Endometrial microvascular endothelial cells (primary cell): ENCODE results near the gene TRIM10. TPM values are rescaled to one million over a fixed set of nuclear protein-coding genes. Genes with fewer than 3 reads are reported as not detected.

Experiments
- in situ Hi-C: cut with HindIII; loops from 2 replicates; pipeline ENCODE4 v1.10.0; 2017; ENCODE audit warnings: low sequenced_read_pairs, low pct_unique_long_range_greater_than_20kb; ENCODE audit errors: inconsistent ontology term
- total RNA-seq: library from RNA; depleted of rRNA; stranded (reverse); fragments of >200 nt; gene quantifications from one replicate; pipeline ENCODE4 v1.2.3, GENCODE V29; 2015; ENCODE audit errors: inconsistent ontology term

The TRIM10 gene
- not detected for total RNA-seq

- in situ Hi-C loops, result no loop called here
Observed at GRCh38 chr6:30160785-30161531, at the start of gene TRIM10. Gene TRIM10, minus strand, starts transcription at chr6:30161211. Its CDS starts 353 bp downstream, at chr6:30160858.

DNA sequence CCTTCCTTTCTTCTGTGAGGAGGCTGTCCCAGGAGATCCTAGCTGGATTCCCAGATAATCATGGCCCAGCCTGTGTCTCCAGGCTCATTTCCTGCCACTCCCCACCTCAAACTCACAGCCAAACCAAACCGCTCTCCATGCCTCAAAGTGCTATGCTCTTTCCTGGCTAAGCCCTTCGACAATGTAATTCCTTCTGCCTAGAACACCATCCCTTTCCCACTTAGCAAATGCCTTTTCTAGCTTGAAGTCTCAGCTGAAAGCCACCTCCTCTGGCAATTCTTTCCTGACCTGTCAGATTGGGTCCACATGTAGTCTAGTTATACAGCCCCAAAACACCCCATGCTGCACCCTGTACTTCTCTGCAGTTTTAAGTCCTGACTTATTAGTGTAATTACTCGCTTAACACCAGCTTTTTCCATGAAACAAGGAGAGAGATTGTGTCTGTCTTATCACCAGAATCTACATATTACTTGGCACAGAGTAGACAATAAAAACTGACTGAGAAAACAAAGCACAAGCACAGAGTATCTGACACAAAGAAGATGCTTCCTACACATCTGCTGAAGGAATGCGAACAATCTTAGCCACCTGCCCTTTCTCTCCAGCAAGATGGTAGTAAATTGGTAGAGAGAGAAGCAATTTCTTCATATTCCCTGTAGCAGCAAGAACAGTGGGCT lies 46.7 kb upstream of the TRIM10 start:
- in situ Hi-C loops, result no loop called here

- in situ Hi-C loops, result no loop called here
Observed at GRCh38 chr6:30206799-30207618, 46.0 kb upstream of the TRIM10 start.

DNA sequence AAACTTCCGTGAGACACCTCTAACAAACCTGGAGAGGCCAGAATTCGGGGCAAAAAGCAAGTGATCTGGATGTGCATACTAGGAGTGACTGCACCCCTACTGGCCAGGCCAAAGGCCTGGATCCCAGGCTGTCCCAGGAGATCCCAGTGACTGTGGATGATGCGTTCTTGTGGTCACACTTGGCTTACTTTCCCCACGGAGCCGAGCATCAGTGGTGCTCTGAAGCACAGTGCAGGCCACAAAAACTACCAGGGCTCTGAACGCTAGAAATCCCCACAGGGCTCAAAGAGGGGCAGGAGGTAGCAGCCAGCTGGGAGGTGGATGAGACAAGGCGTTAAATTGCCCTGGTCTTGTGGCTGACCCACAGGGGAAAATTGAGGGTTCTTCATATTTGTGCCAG lies 45.1 kb upstream of the TRIM10 start:
- in situ Hi-C loops, result no loop called here

- in situ Hi-C loops, result no loop called here
Observed at GRCh38 chr6:30204116-30204515, 43.1 kb upstream of the TRIM10 start.

DNA sequence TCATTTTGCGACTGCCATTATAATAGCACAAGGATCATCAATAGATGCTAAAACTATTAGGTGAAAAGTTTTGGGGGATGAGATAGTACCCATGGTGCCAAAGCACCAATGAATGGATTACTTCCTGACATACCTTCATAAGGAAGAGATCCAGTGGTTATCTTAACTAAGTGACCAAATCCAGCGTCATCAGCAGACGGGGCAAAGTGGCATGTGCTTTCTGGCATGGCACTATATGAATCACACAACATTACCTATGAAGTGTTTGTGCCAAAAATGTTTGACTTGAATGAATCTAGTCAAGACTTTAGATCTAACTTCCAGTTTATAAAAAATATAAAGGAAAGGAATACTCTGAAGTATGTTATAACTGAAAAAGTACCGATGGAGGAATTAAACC lies 41.4 kb upstream of the TRIM10 start:
- in situ Hi-C loops, result no loop called here

DNA sequence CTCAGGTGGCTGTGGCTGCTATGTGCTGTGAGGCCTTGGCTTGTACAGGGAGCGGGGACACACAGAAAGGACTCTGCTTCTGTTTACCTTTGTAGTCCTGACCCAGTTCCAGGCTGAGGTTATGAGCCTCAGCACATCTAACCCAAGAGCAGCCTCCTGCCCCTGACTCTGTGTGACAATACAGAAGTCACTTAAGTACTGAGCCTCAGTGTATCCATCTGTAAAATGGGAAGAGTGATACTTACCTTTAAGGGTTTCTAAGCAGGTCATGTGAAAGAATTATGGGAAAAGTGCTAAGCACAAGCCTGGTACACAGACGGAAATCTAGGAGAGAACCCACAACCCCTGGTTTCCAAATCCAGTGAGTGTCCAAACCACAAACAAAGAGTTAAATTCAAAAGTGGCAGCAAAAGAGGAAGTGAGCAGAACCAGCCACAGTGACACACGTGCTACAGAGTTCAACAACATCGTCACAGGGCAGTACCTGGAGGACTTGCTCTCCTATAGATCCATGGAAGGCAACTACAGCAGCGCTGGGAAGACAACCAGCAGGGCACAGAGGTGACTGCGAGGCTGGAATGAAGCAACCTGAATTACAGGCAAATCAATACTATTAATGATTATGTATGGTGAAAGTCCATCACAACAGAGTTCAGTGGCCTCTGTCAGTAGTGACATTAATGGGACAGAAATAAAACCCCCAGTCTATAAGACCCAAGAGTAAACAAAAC lies 39.7 kb upstream of the TRIM10 start:
- in situ Hi-C loops, result no loop called here

- in situ Hi-C loops, result no loop called here
Observed at GRCh38 chr6:30198166-30199084, 37.4 kb upstream of the TRIM10 start.

DNA sequence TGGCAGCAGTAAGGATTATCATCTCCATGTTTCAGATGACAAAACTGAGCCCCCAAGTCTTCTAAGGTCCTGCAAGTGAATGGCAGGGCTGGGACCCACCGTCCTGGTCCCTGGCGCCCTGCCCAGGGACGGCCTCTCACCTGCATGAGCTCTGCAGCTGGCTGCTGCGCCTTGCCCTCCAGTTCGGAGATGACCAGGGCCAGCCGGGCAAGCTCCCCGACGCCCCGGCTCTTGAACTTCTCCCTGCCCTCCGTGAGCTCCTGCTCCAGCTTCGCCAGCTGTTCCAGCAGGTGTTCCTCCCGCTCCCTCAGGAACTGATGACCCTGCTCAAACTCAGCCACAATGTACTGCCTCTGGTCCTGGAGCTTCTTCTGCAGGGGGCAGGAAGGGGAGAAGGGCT lies 35.4 kb upstream of the TRIM10 start:
- in situ Hi-C loops, result no loop called here

DNA sequence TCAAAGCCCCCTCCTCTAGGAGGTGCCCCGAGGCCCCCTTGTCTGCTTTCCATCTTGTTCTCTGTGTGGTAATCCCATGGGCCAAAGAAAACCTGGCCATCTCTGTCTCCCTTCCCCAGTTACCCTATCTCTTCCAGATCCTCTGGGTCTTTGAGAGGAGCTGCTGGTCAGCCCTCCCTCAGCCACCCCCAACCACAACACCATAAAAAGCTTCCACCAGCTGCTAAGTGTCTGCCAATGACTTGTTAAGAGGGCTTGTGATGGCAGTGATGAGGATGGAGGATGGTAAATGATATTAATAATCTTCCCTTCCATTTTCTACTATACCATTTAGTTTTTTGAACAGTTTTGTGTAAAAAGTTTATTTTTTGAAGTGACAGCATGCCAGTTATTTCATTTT lies 34.9 kb upstream of the TRIM10 start:
- in situ Hi-C loops, result no loop called here

DNA sequence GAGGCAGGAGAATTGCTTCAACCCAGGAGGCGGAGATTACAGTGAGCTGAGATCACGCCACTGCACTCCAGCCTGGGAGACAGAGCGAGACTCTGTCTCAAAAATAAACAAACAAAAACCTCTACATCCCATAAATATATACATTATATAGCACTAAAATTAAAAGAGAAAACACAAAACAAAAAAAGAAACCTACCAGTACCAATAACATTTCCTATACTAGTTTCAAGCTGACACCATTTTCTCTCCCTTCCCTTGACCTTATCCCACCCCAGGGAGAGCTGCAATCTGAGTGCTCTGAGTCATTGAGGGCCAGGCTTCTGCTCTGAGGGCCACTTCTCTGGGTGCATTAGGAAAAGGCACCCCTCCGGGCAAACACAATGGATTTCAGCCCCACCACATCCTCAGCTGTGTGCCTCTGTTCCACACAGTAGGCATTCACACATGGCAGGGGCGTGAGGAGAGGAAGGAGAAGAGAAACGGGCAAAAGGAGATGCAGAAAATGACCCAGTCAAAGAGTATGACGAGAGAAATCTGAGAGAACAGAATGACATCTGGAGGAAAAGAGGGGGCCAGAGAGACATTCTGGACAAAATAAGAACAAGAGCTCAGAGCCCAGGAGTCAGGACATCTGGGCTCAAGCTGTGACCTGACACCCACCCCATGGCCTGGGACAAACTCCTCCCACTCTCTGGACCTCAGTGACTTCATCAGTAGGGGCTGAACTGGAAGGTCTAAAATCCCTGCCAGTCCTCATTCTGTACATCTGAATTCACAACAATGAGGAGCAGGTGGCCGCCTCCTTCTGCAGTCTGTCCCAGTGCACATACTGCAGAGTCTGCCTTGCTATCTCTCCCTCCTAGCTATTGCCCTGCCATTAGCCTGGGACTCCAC lies 34.0 kb upstream of the TRIM10 start:
- in situ Hi-C loops, result no loop called here

DNA sequence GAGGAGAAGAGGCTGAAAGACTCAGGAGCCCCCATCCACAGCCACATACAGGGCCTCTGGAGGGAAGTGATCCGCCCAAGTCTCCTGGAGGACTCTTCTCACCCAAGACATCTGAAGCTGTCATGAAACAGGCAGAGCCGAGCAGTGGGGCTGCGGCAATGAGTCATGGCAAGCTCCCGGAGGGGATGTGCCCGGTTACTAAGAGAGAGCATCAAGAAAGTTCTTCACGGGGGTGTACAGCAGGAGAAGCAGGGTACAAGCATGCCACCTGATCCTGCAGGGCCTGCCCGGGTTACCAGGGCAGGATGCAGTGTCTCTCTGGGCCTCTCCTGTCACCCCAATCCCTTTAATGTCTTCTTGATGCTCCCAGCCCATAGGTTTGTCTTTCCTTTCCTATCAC lies 31.1 kb upstream of the TRIM10 start:
- in situ Hi-C loops, result no loop called here

DNA sequence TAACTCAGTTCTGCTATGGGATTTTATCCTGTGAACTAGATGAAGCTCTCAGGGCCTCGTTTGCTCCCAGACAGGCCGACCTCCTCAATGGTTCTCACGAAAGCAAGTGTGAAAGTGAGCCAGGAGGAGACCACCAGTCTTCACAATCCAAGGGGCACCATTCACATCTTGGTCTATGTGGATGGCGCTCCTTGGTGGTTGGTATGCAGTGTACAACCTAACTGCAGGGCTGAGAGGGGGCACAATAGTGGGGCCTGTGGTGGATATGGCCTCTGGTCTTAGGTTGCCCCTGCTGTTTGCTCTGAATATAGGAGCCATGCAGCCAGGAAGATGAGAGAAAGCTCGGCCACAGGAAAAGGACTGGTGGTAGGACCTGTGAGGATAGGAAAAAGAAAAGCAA lies 27.5 kb upstream of the TRIM10 start:
- in situ Hi-C loops, result no loop called here

GRCh38 chr6:30185846-30186484 lies 25.0 kb upstream of the TRIM10 start:
- in situ Hi-C loops, result no loop called here

DNA sequence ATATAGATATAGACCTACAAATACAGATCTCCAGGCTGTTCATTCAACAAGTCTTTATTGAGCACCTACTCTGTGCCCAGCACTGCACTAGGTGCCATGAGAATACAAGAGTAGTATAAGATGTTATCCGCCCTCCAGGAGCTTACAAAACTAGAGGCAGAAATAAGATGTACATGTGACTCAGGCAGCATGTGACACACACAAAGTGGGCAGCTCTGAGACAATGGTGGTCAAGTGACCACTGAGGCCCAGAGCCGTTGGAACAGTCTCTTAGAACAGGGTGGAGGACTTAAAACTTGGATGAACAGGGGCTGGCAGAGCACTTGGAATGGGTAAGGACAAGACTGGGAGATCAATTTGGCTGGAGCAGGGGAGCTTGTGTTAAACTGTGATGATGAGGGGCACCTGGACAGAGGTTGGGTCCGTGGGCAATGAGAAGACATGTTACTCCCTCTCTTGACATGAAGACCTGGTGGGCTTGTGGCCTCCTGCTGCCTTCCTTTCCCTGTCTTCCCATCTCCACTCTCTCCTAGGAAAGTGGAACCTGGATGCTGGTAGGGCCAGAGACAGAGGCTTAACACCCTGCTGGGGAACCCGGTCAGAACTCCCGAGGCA lies 23.5 kb upstream of the TRIM10 start:
- in situ Hi-C loops, result no loop called here

DNA sequence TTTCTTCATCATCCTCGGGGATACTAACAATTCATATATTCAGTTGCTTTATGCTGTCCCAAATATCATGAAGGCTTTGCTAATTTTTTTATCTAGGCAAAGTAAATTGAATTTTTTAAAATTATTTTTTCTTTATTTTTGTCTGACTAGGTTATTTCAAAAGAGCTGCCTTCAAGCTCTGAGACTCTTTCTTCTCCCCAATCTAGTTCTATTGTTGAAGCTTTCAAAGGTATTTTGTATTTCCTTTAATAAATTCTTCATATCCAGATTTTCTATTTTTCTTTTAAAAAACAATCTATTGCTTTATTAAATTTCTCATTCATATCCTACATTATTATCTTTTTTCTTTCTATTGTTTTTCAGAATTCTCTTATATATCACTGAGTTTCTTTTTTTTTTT lies 19.1 kb upstream of the TRIM10 start:
- in situ Hi-C loops, result no loop called here
